Mucosa of descending colon (tissue), 3 donors: ENCODE results near the gene TRIM17. TPM values are rescaled to one million over a fixed set of nuclear protein-coding genes. Genes with fewer than 3 reads are reported as not detected.

Experiments used
- ATAC-seq: fragments of 200-7000 bp; cut with Tn5 transposase; one replicate; pipeline ENCODE4 v1.9.1; 2020; ENCODE audit warnings: mild to moderate bottlenecking, moderate library complexity
- DNase-seq, 3 donors: peaks; one replicate each; pipeline ENCODE4 v3.0.0-alpha.2; 2020
- H3K36me3 ChIP-seq: fragments of 200-600 bp; one replicate; pipeline ENCODE4 v1.8.0; 2021; ENCODE audit warnings: low read depth, mild to moderate bottlenecking
- H3K4me1 ChIP-seq: fragments of 200-600 bp; one replicate; pipeline ENCODE4 v1.8.0; 2021; ENCODE audit warnings: low read depth, mild to moderate bottlenecking
- H3K4me3 ChIP-seq: fragments of 200-600 bp; one replicate; pipeline ENCODE4 v1.8.0; 2021; ENCODE audit warnings: mild to moderate bottlenecking
- H3K9me3 ChIP-seq: fragments of 200-600 bp; one replicate; pipeline ENCODE4 v1.8.0; 2021; ENCODE audit warnings: mild to moderate bottlenecking
- CTCF ChIP-seq: fragments of 200-600 bp; IDR thresholded peaks from one replicate; pipeline ENCODE4 v1.8.0; 2022; ENCODE audit warnings: antibody characterized with exemption, mild to moderate bottlenecking
- intact Hi-C, 2 donors: fragments of 100-400 bp; cut with DNase I in 1 of 2; cut with micrococcal nuclease in 1 of 2; formaldehyde crosslinking; loops; one replicate each; pipeline versions ENCODE4 v1.11.0 to v1.11.1; 2022; cut with DNase I, micrococcal nuclease
- total RNA-seq, 3 donors: library from RNA; stranded (reverse); fragmentation: NEBNext Ultra II Directional in 2 of 3; extraction: Animal tissue kit (Norgen Biotek cat#: 25700) in 2 of 3; gene quantifications; one replicate each; pipeline versions ENCODE4 v1.2.1 to v1.2.4, GENCODE V29; 2021 to 2023
- donor health status: DM: no; HTN: no; CAD: no; lungs with moderate emphysema.
- donor health status: DM: no; HTN: no; CAD: no.
- donor health status: DM: no; HTN: yes; CAD: no.

Gene TRIM17
- total RNA-seq, 3 donors from 2014 or later: 0.39 to 0.76 TPM; not detected in 1

- peaks cover 15% of the 10 kb centered on the region for H3K4me1 ChIP-seq
- H3K4me3 ChIP-seq: no peak overlapping the region
- H3K36me3 ChIP-seq: no peaks in the 10 kb centered on the region
- ATAC-seq: no peak
- no peak for TF ChIP-seq CTCF
- DNase-seq: no peak
- intact Hi-C loops: no loop called here
- H3K9me3 ChIP-seq: no peaks in the 10 kb centered on the region
Observed at GRCh38 chr1:228453614-228454013, 37.0 kb upstream of the TRIM17 start.

DNA sequence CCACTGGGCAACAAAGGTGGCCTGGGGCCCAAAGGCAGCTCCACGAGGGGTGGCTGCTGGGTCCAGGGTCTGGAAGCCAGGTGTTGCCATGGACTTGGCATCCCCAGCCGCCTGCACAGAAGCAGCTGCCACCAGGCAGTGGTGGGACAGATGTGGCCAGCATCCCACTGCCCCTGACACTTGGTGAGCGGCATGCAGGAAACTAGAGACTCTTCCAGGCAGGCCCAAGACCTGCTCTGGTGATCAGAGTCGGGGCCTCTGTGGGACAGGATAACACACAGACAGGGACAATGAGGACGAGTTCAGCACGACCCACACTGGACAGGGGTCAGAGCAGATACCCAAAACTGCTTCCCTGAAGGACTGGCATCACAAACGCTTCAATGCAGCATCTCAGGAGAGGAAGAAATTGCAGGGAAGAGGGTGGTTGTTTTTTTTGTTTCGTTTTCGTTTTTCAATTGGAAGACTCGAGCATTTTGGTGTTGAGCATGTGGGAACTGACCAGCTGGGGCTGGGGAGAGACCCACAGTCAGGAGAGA, 36.4 kb upstream of the TRIM17 start:
- intact Hi-C loops: no loop called here
- Histone ChIP-seq H3K4me1 (peaks cover 15% of the 10 kb centered on the region), H3K36me3 (no peaks in the 10 kb centered on the region), H3K9me3 (no peaks in the 10 kb centered on the region), H3K4me3 (no peak overlapping the region)
- TF ChIP-seq CTCF: no peak
- DNase-seq: no peak
- ATAC-seq: no peak

GRCh38 chr1:228452194-228453021, 35.7 kb upstream of the TRIM17 start:
- Histone ChIP-seq H3K9me3 (no peaks in the 10 kb centered on the region), H3K4me3 (no peak overlapping the region), H3K36me3 (no peaks in the 10 kb centered on the region), H3K4me1 (peaks cover 14% of the 10 kb centered on the region)
- intact Hi-C loops: no loop called here
- no peak for TF ChIP-seq CTCF
- ATAC-seq (no peak), DNase-seq (no peak)

- TF ChIP-seq CTCF: no peak
Observed at GRCh38 chr1:228450200-228450599, 33.5 kb upstream of the TRIM17 start.

DNA sequence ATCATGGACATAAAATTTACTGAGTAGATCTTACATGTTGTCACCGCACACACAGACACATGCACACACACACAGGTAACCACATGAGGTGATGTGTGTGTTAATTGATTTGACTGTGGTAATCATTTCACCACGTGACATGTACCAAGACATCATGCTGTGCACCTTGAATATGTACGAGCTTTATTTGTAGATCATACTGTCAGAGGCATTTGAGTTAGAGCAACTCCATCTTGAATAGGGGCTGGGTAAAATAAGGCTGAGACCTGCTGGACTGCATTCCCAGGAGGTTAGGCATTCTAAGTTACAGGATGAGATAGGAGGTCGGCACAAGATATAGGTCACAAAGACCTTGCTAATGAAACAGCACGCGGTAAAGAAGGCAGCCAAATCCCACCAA, 31.7 kb upstream of the TRIM17 start:
- Histone ChIP-seq H3K4me1 (no peaks in the 10 kb centered on the region), H3K4me3 (no peak overlapping the region), H3K9me3 (no peaks in the 10 kb centered on the region), H3K36me3 (no peaks in the 10 kb centered on the region)
- intact Hi-C loops: no loop called here
- DNase-seq (no peak), ATAC-seq (no peak)
- TF ChIP-seq CTCF: no peak

More at GRCh38 chr1:228450200-228450599, 33.5 kb upstream of the TRIM17 start:
- Histone ChIP-seq H3K4me3 (no peak overlapping the region), H3K36me3 (no peaks in the 10 kb centered on the region), H3K4me1 (no peaks in the 10 kb centered on the region), H3K9me3 (no peaks in the 10 kb centered on the region)
- intact Hi-C loops: no loop called here
- ATAC-seq: no peak
- no peak for DNase-seq
